ENCODE measurements around the gene PTCHD4.

Gene PTCHD4

DNA sequence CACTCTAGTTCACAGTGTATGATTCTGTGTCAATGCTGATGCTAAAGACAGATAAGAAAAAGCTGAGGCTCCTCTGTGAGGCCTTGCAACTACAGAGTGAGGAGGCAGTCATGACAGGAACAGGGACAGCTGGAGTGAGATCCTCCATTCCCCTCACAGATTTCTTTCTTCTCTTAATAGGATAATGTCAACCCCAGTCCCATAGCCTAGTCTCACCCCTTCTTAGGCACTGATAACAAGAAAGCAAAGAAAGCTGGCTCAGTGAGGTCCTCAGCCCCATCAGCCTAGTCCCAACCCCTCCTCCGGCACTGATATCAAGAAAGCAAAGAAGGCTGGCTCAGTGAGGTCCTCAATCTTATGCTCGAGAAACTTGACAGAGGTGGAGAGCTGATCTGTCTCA lies 2.1 kb upstream of the PTCHD4 start:
- Histone ChIP-seq H3K27me3 (ENCODE audit: control insufficient read depth, low read length) (no peaks in the 10 kb centered on the region), H4K20me1 (ENCODE audit: control insufficient read depth, insufficient read depth, low read depth, low read length) (no peaks in the 10 kb centered on the region), H3F3A (ENCODE audit: control insufficient read depth, insufficient read depth) (no peaks in the 10 kb centered on the region), H3K4me2 (ENCODE audit: low read length) (no peak overlapping the region), H3K9me3 (ENCODE audit: control insufficient read depth, insufficient read depth, low read length) (no peaks in the 10 kb centered on the region), H3K79me2 (ENCODE audit: control insufficient read depth, low read length) (no peaks in the 10 kb centered on the region), H3K4me1 (ENCODE audit: control insufficient read depth, low read length) (no peaks in the 10 kb centered on the region), H3K36me3 (ENCODE audit: control insufficient read depth, low read length) (no peaks in the 10 kb centered on the region), H3K4me3 (ENCODE audit: low read length) (no peak overlapping the region), H3K27ac (ENCODE audit: low read depth, low read length) (no peak overlapping the region), H3K9me2 (replicated peaks; ENCODE audit: control insufficient read depth, low read length) (no peaks in the 10 kb centered on the region)
- no peak for TF ChIP-seq EZH2phosphoT487 (IDR thresholded peaks at IDR 0.05; ENCODE audit: borderline replicate concordance, low read length)
- TF ChIP-seq, protein P1, sequence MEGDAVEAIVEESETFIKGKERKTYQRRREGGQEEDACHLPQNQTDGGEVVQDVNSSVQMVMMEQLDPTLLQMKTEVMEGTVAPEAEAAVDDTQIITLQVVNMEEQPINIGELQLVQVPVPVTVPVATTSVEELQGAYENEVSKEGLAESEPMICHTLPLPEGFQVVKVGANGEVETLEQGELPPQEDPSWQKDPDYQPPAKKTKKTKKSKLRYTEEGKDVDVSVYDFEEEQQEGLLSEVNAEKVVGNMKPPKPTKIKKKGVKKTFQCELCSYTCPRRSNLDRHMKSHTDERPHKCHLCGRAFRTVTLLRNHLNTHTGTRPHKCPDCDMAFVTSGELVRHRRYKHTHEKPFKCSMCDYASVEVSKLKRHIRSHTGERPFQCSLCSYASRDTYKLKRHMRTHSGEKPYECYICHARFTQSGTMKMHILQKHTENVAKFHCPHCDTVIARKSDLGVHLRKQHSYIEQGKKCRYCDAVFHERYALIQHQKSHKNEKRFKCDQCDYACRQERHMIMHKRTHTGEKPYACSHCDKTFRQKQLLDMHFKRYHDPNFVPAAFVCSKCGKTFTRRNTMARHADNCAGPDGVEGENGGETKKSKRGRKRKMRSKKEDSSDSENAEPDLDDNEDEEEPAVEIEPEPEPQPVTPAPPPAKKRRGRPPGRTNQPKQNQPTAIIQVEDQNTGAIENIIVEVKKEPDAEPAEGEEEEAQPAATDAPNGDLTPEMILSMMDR (IDR thresholded peaks at IDR 0.05; ENCODE audit: low read depth, low read length, poor library complexity, severe bottlenecking) = no peak

DNA sequence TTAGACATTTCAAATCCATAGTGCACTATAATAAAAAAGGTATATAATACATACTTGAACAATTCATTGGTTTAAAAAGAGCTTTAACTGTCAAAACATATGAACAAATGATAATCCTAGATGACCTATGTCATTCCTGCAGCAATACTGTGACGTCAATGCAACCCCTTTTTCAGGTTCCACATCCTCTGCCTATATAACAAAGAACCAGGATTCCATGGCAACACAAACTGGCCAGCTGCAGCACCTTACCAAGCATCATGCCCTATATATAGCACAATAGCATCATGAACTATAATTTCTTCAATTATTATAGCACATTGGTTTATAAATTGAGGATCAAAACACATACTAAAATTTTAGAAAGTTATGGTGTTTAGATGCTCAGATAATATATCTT lies 578 bp upstream of the PTCHD4 start:
- Histone ChIP-seq H3K9me3 (ENCODE audit: control insufficient read depth, insufficient read depth, low read length) (no peaks in the 10 kb centered on the region), H3K9me2 (replicated peaks; ENCODE audit: control insufficient read depth, low read length) (no peaks in the 10 kb centered on the region), H3K4me1 (ENCODE audit: control insufficient read depth, low read length) (no peaks in the 10 kb centered on the region), H3K27me3 (ENCODE audit: control insufficient read depth, low read length) (no peaks in the 10 kb centered on the region), H3K4me3 (ENCODE audit: low read length) (no peak overlapping the region), H3F3A (ENCODE audit: control insufficient read depth, insufficient read depth) (no peaks in the 10 kb centered on the region), H3K27ac (ENCODE audit: low read depth, low read length) (no peak overlapping the region), H3K79me2 (ENCODE audit: control insufficient read depth, low read length) (no peaks in the 10 kb centered on the region), H3K4me2 (ENCODE audit: low read length) (no peak overlapping the region), H3K36me3 (ENCODE audit: control insufficient read depth, low read length) (no peaks in the 10 kb centered on the region), H4K20me1 (ENCODE audit: control insufficient read depth, insufficient read depth, low read depth, low read length) (no peaks in the 10 kb centered on the region)
- no peak for TF ChIP-seq EZH2phosphoT487 (IDR thresholded peaks at IDR 0.05; ENCODE audit: borderline replicate concordance, low read length)
- TF ChIP-seq, protein P1 (IDR thresholded peaks at IDR 0.05; ENCODE audit: low read depth, low read length, poor library complexity, severe bottlenecking) = no peak

DNA sequence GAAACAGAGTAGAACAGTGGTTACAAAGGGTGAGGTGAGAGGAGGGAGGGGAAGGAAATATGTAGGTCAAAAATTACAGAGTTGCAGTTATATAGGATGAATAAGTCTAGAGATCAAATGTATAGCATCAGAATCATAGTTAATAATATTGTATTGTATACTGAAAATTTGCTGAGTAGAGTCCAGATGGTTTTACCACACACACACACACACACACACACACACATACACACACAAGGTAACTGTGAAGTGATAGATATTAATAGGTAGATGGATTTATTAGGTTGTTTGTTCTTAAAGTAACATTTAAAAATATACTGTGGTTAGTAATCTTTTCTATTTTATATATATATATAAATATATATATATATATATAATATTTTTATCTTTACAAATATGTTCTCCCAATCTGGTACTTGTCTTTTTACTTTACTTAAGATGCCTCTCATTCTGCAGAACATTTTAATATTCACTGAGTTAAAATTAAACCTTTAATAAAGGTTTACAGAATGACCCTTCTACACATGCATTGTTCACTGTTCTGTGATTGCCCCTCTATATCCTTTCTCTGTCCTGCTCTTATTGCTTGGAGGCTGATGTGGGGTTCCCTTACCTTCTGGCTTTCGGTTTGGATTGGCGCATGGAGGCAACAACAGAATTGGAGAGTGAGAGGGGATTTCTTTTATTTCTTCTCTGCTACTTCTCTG lies 408 bp downstream of the PTCHD4 start:
- H3K79me2 ChIP-seq (ENCODE audit: control insufficient read depth, low read length) = no peaks in the 10 kb centered on the region
- no peak overlapping the region for H3K4me3 ChIP-seq (ENCODE audit: low read length)
- H3K4me1 ChIP-seq (ENCODE audit: control insufficient read depth, low read length) = no peaks in the 10 kb centered on the region
- H3F3A ChIP-seq (ENCODE audit: control insufficient read depth, insufficient read depth) = no peaks in the 10 kb centered on the region
- H3K9me2 ChIP-seq (replicated peaks; ENCODE audit: control insufficient read depth, low read length) = no peaks in the 10 kb centered on the region
- no peaks in the 10 kb centered on the region for H3K27me3 ChIP-seq (ENCODE audit: control insufficient read depth, low read length)
- no peaks in the 10 kb centered on the region for H3K9me3 ChIP-seq (ENCODE audit: control insufficient read depth, insufficient read depth, low read length)
- no peak overlapping the region for H3K27ac ChIP-seq (ENCODE audit: low read depth, low read length)
- H3K36me3 ChIP-seq (ENCODE audit: control insufficient read depth, low read length) = no peaks in the 10 kb centered on the region
- H3K4me2 ChIP-seq (ENCODE audit: low read length) = no peak overlapping the region
- no peaks in the 10 kb centered on the region for H4K20me1 ChIP-seq (ENCODE audit: control insufficient read depth, insufficient read depth, low read depth, low read length)
- no peak for TF ChIP-seq EZH2phosphoT487 (IDR thresholded peaks at IDR 0.05; ENCODE audit: borderline replicate concordance, low read length)
- TF ChIP-seq, protein P1 (IDR thresholded peaks at IDR 0.05; ENCODE audit: low read depth, low read length, poor library complexity, severe bottlenecking) = no peak

All from DOHH2 (cell line).